Smooth muscle cell of the coronary artery (primary cell): Measurements from ENCODE around the gene AZI2. TPM values are rescaled to one million over a fixed set of nuclear protein-coding genes. Genes with fewer than 3 reads are reported as not detected.

Experiments used
- total RNA-seq: library from RNA; depleted of rRNA; stranded (reverse); fragments of >200 nt; gene quantifications from 2 replicates; pipeline ENCODE4 v1.2.3, GENCODE V29; 2014; ENCODE audit warnings: low replicate concordance

Gene AZI2, protein sequence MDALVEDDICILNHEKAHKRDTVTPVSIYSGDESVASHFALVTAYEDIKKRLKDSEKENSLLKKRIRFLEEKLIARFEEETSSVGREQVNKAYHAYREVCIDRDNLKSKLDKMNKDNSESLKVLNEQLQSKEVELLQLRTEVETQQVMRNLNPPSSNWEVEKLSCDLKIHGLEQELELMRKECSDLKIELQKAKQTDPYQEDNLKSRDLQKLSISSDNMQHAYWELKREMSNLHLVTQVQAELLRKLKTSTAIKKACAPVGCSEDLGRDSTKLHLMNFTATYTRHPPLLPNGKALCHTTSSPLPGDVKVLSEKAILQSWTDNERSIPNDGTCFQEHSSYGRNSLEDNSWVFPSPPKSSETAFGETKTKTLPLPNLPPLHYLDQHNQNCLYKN
- total RNA-seq, result 34.8 and 50.9 TPM in 2 replicates

DNA sequence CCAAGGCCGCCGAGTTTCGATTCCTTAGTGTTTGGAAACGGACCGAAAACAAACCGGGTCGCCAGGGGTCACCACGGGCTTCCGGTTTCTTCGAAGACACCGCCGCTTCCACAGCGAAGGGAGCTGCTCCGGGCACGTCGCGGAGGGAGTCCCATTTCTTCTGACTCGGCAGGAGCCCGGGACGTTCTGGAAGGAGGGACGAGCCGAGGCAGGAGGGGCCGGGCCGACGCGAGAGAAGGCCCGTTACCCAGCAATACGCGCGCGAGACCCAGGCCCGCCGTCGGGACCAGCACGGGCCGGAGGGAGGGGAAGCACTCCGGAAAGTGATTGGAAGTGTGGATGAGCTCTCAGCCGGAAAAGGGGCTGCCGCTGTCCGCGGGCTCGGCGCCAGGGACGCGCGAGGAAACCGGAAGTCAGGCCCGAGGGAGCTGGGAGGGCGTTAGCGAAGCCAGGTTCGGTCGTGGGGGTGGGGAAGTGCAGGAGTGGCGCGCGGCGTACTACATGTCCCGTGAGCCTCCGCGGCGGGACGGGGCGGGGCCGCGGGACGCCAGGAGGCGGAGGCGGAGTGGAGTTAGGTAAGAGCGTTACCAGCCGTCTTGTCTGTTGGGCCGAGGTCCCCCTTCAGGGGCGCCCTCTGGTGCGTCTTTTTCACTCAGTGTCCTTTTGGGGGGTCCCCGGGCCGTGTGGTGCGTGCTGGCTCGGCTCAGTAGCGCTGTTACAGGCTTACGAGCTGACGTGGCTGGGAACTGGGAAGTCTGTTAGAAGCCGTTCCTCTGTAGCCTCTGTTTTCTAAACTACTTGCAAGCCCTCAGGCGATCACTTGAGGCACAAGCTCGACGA is at the start of gene AZI2, which contains the start of gene ZCWPW2:
AZI2 (minus strand) TSS at position 196 of the 840 bp plus-strand sequence. CDS start 8,207 bp downstream, outside the sequence.
ZCWPW2 (plus strand) TSS at position 93 of the 840 bp plus-strand sequence. CDS start 64,348 bp downstream, outside the sequence.

Other genes with a start within 250 kb of the AZI2 start
- gene CMC1, start 107.2 kb downstream of the AZI2 start, total RNA-seq, result 0.12 and 3.6 TPM in 2 replicates
- gene ZCWPW2, start 103 bp downstream of the AZI2 start, total RNA-seq, result 0.45 and 0.82 TPM in 2 replicates